NK-92 treated with Interleukin-12 subunit alpha and Interleukin-12 subunit beta, amount 100 ng/mL, for 24 hours (cell line): Measurements from ENCODE around the gene C2CD4A.

Experiments used
- DNase-seq: peaks from one replicate; lab custom pipeline; 2025; lab: John Stamatoyannopoulos, UW

Gene C2CD4A

DNA sequence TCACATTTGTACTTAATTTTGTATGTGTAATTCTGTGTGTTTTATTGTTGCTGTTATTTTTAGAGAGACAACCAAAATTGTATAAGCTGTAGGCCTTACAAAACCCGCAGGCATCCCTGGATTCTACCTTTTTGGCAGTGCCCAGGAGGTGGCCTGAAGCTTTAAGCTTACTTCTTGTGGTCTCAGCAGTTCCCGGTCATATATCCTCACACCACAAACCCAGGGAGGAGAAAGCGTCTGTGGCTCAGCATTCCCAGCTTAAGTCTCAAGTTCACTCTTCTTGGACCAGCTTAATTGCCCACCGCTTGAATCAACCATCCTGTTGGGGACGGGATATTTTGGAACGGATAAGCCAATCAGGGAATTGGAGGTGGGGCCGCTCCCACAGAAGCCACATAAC, 36.7 kb downstream of the C2CD4A start:
- no peak for DNase-seq

GRCh38 chr15:62104401-62104800, 37.6 kb downstream of the C2CD4A start:
- DNase-seq: no peak

DNA sequence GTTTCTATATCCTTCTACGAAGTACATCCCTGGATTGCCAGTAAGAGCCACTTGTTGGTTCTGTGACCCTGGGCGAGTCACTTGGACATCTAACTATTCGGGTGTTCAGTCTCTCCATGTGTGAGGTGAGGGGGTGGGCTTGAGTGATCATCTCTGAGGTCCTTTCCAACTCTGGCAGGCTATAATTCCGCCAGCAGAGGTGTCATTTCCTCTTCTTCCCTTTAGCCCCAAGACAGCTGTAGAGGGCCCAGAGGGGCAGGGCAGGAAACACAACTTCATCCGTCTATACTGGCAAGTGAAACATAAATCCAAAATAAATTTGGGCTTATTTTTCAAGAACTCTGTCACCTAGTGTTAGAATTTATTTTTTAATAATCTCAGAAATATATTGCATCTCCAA, 38.1 kb downstream of the C2CD4A start:
- no peak for DNase-seq

- DNase-seq: no peak
These were observed 38.5 kb downstream of the C2CD4A start for GRCh38 chr15:62105266-62105665.

GRCh38 chr15:62106096-62106495, 39.3 kb downstream of the C2CD4A start:
- no peak for DNase-seq

- no peak for DNase-seq
These were observed 40.9 kb downstream of the C2CD4A start for GRCh38 chr15:62107571-62108121.

- DNase-seq: no peak
These were observed 41.6 kb downstream of the C2CD4A start for GRCh38 chr15:62108411-62108810.

DNA sequence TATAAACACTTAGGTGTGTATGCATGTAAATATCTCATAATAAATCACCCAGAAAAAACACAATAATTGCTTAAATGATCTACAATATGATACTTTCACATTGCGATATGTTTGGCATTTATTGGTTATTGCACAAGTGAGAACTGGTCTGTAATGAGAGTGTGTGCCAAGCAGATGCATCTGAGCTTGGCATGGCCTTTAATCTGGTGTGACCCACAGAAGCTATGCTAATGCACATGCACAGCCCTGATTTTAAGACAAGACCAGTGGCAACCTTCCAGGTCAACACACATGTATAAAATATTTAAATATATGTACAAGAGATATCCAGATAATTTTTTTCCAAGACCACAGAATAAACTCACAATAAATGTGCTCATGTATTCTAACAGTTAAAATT, 42.7 kb downstream of the C2CD4A start:
- no peak for DNase-seq

DNA sequence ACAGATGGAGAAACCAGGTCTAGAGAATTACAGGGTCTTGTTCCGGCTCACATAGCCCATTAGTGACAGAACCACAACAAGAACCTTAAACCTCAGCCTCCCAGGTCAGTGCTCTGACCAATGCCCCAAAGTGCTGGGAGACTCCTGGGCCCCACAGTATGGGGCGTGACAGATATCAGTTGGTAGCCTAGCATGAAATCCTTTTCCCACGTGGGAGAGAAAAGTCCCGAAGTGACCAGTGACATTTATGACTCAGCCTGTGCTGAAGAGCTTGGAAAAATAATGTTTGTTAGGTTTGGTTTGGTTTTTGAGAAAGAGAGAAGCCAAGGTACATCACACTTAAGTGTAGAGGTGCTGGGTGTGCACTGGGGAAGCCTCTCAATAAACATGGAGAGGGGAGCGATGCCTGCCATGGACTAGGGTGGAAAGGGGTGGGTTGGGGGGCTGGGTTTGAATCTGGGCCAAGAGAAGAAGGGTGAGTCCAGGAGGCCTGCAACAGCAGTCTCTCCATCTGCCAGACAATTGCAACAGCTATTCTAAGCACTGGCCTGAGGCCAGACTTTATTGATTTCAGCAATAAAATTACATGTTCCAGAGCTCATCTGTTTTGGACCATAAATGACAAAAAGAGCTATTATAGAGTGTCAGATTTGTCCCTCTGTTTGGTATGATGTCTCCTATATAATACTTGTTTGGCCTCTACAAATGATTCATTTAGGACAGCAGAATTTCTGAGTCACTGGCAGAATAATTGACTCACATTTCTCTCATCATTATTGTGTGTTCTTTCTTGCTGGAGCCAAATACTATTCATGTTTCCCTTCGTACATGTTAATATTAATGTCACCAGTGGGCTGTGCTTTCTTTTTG, 43.4 kb downstream of the C2CD4A start:
- DNase-seq: no peak

- no peak for DNase-seq
These were observed 45.3 kb downstream of the C2CD4A start for GRCh38 chr15:62112081-62112480.

DNA sequence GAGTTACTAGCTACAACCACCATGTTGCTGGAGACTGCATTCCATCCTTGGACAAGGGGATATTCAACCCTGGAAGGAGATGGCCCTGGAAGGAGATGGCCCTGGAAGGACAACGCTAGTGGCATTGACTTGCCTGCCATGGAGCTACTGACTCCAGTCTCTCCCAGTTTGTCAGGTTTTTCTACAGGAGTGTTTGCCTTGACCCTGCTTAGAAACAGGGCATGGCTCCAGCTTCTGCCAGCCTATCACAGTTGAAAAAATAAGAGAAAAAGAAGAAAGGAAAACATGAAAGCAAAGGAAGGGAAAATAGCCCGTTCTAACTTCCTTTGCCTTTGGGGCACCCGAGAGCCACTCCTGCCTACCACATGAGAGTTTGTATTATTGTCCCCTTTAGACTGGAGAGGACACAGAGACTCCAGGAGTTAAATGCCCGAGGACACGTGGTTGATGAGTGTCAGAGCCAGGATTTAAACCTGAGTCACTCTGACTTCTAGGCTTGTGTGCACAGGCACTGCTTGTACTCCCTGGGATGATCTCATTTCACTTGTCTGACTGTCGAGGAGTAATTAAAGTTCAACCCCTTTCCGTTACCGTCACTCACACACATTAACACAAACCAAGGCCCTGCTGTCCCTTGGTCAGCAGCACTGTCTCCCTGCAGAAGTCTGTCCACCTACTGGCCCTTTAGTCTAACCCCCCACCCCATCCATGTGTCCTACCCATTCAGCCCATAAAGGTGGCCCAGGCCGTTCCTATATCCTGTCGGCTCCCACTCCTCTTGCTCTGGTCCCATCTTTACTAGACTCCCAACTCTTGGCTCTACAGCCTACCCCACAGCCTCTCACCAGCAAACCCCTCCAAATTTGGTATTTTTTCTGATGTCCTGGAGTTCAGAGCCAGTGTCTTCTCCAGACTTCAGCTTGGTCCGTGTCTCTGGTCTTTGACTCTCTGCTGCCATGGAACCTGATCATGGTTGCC, 46.1 kb downstream of the C2CD4A start:
- no peak for DNase-seq

GRCh38 chr15:62115847-62116246, 49.1 kb downstream of the C2CD4A start:
- DNase-seq: no peak

- DNase-seq: no peak
These were observed 51.9 kb downstream of the C2CD4A start for GRCh38 chr15:62118520-62119226.

GRCh38 chr15:62119227-62119864, 52.6 kb downstream of the C2CD4A start:
- no peak for DNase-seq

GRCh38 chr15:62119874-62120273, 53.1 kb downstream of the C2CD4A start:
- no peak for DNase-seq
